NCI-H2227 (cell line): ENCODE data around the gene CARD9.

Source experiments
- DNase-seq: peaks from one replicate; lab custom pipeline; 2025; ENCODE audit not compliant: unreplicated experiment; lab: John Stamatoyannopoulos, UW

The CARD9 gene

DNA sequence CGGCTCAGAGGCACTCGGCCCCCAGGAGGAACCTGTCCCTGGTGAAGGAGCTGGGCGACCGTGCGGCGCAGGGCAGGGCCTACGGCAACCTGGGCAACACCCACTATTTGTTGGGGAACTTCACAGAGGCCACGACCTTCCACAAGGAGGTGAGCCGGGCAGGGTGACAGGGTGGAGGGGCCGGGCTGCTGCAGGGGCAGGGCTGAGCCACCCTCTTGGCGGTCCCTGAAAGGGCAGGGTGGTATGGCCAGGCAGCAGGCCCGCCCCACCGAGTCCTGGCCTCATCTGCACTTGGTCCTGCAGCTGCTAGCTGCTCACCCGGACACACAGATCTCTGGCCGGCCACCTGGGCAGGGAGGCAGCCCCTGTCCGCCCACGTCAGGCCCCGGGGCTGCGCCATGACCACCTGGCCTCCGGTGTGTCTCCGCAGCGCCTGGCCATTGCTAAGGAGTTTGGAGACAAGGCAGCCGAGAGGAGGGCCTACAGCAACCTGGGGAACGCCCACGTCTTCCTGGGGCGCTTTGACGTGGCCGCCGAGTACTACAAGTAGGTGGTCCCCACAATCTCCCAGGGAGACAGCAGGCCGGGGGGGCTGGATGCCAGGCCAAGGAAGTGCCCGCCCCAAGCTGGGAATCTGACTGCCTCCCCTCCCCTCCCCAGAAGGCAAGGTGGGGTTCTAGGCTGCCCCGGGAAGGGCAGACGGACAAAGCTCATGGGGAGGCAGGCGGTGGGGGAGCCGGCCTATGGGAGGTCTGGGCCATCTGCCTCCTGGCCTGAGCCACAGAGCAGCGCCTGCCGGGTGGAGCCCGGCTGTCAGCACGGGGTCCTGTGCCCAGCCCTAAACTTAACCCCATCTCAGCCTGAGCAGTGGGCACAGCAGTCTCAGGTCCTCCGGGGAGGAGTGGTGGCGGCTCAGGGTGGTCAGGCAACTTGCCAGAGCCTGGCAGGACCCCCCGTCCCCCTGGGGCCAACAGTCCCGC, 35.8 kb downstream of the CARD9 start:
- no peak for DNase-seq

GRCh38 chr9:136336881-136337280, 36.6 kb downstream of the CARD9 start:
- DNase-seq: no peak

- no peak for DNase-seq
Measured at GRCh38 chr9:136336156-136336870, 37.2 kb downstream of the CARD9 start.

- DNase-seq: no peak
Measured at GRCh38 chr9:136335296-136336155, 37.9 kb downstream of the CARD9 start.

- no peak for DNase-seq
Measured at GRCh38 chr9:136334541-136334940, 38.9 kb downstream of the CARD9 start.

DNA sequence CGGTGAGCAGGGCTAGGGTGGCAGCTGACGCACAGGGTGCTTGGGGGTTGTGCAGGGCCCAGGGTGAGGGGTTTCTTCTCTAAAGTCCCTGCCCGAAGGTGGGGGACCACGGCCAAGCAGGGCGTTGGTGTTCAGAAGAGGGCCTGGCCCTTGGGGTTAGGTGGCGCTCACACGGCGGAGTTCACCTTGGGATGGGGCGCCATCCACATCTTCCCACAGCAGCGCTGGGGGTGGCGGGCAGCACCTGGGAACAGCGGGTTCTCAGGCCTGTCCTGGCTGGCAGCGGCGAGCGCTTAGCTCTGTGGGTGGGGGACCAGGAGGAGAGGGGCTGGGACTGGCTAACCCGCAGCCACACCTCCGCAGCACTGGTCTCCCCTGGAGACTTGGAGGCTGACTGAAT, 40.0 kb downstream of the CARD9 start:
- no peak for DNase-seq

GRCh38 chr9:136333045-136333444, 40.4 kb downstream of the CARD9 start:
- no peak for DNase-seq

GRCh38 chr9:136332482-136332983, 40.9 kb downstream of the CARD9 start:
- no peak for DNase-seq

GRCh38 chr9:136331556-136332481, 41.6 kb downstream of the CARD9 start:
- DNase-seq: no peak

- DNase-seq: no peak
Measured at GRCh38 chr9:136331030-136331429, 42.4 kb downstream of the CARD9 start.

GRCh38 chr9:136330406-136330990, 43.0 kb downstream of the CARD9 start:
- no peak for DNase-seq

DNA sequence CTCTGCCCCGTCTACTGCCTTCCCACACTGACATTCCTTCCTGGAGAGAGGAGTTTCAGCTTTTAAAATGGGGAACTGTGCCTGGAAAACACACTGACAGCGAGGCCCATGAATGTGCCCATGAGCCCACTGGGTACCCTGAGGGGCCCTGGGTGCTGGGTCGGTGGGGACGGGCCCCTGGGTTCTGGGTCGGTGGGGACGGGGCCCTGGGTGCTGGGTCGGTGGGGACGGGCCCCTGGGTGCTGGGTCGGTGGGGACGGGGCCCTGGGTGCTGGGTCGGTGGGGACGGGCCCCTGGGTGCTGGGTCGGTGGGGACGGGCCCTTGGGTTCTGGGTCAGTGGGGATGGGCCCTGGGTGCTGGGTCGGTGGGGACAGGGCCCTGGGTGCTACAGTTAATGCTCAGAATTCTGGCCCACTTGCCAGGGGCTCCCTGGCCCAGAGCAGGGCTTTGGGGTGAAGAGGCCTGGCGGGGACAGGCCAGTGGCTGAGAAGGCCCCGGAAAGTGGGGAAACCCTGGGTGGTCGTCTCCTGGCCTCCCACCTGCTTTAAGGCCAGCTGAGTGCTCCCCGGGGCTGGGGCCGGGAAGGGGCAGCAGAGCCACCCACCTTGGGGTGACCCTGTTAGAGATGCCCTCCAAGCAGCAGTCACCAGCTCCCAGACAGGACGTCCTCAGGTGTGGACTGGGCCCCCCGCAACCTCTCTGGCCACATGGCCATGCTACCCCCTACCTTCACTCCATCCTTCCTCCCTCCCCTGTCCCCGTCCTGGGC, 43.6 kb downstream of the CARD9 start:
- no peak for DNase-seq

GRCh38 chr9:136329211-136329627, 44.2 kb downstream of the CARD9 start:
- DNase-seq: no peak

- peak; percentile 67 for DNase-seq
Measured at GRCh38 chr9:136328622-136329041, 44.8 kb downstream of the CARD9 start.

GRCh38 chr9:136328011-136328621, 45.4 kb downstream of the CARD9 start:
- DNase-seq: peak; percentile 25

GRCh38 chr9:136327304-136327974, 46.0 kb downstream of the CARD9 start, which contains the start of gene GPSM1:
GPSM1 (plus strand) TSS chr9:136327539; CDS start chr9:136327696, 157 bp downstream.
- peak; percentile 61 for DNase-seq

GRCh38 chr9:136326761-136327303, 46.6 kb downstream of the CARD9 start:
- DNase-seq: no peak
